ENCODE results near the gene PRKD2. TPM values are rescaled to one million over a fixed set of nuclear protein-coding genes. Genes with fewer than 3 reads are reported as not detected.

The PRKD2 gene
- total RNA-seq, 4 donors from 2014 or later = 52.6 to 120 (median 66.7) TPM

- WGBS, 2 donors = 89 to 92% methylated on average over 7 of the region's 7 CpGs
- intact Hi-C loops (cut with DNase I; ENCODE audit: low total_unique reads) = no loop called here
- no peak overlapping the region for H3K4me3 ChIP-seq (ENCODE audit: low read depth, poor library complexity, severe bottlenecking)
- DNase-seq (ENCODE audit: low spot score in 2 of 2) = no peak
- TF ChIP-seq CTCF (IDR thresholded peaks at IDR 0.05) (no peak), POLR2A (IDR thresholded peaks at IDR 0.05) (no peak)
Observed at GRCh38 chr19:46737298-46737654, 20.4 kb upstream of the PRKD2 start.

- no peak overlapping the region for H3K4me3 ChIP-seq (ENCODE audit: low read depth, poor library complexity, severe bottlenecking)
- no peak for TF ChIP-seq CTCF (IDR thresholded peaks at IDR 0.05)
- no peak for TF ChIP-seq POLR2A (IDR thresholded peaks at IDR 0.05)
- intact Hi-C loops (cut with DNase I; ENCODE audit: low total_unique reads) = no loop called here
- WGBS, 2 donors = 68% methylated on average over 22 of the region's 22 CpGs
- no peak for DNase-seq (ENCODE audit: low spot score in 2 of 2)
Observed at GRCh38 chr19:46736531-46737297, 19.8 kb upstream of the PRKD2 start.

GRCh38 chr19:46733690-46734292, 16.9 kb upstream of the PRKD2 start:
- intact Hi-C loops (cut with DNase I; ENCODE audit: low total_unique reads) = no loop called here
- no peak overlapping the region for H3K4me3 ChIP-seq (ENCODE audit: low read depth, poor library complexity, severe bottlenecking)
- DNase-seq (ENCODE audit: low spot score in 2 of 2) = no peak
- TF ChIP-seq POLR2A (IDR thresholded peaks at IDR 0.05) = no peak
- TF ChIP-seq CTCF (IDR thresholded peaks at IDR 0.05) = no peak
- WGBS, 2 donors = 88 to 92% methylated on average over 11 of the region's 11 CpGs

- WGBS, 2 donors = 84% methylated on average over 19 to 23 of the region's 23 CpGs
- intact Hi-C loops (cut with DNase I; ENCODE audit: low total_unique reads) = no loop called here
- no peak for DNase-seq (ENCODE audit: low spot score in 2 of 2)
- no peak overlapping the region for H3K4me3 ChIP-seq (ENCODE audit: low read depth, poor library complexity, severe bottlenecking)
- TF ChIP-seq POLR2A (IDR thresholded peaks at IDR 0.05) (no peak), CTCF (IDR thresholded peaks at IDR 0.05) (no peak)
Observed at GRCh38 chr19:46732966-46733689, 16.2 kb upstream of the PRKD2 start.

GRCh38 chr19:46732172-46732938, 15.4 kb upstream of the PRKD2 start:
- no peak overlapping the region for H3K4me3 ChIP-seq (ENCODE audit: low read depth, poor library complexity, severe bottlenecking)
- intact Hi-C loops (cut with DNase I; ENCODE audit: low total_unique reads) = no loop called here
- no peak for TF ChIP-seq CTCF (IDR thresholded peaks at IDR 0.05)
- no peak for TF ChIP-seq POLR2A (IDR thresholded peaks at IDR 0.05)
- WGBS, 2 donors = 75 to 81% methylated on average over 28 of the region's 28 CpGs
- no peak for DNase-seq (ENCODE audit: low spot score in 2 of 2)
